Measurements from ENCODE around the gene MAPK8IP3.
A peak's percentile ranks its signal among the peaks of the same experiment; 100 is the strongest.

MAPK8IP3 gene

DNA sequence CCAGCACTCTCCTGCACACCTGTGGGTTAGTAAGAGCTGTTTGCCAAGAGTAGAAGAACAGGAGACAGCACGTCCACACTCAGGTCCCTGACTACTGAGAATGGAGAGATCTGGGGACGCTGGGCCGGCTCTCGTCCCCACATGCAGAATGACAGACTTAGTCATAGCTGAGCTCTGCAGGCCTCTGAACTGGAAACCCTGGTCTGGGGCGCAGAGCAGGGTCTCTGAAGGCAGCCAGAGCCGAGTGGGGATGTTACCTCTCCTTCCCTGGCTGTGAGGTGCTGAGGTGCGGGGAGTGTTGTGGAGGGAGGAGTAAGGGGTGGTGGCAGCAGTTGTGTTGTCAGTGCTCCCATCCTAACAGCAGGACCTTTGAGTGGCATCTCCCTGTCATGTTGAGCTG is 35.1 kb upstream of the MAPK8IP3 start:
- TF ChIP-seq CTCF (conservative IDR thresholded peaks at IDR 0.05; ENCODE audit: low read depth, low read length) = no peak
- no peak overlapping the region for H3K4me3 ChIP-seq (ENCODE audit: low read length)
- DNase-seq (ENCODE audit: low read depth) = no peak

- TF ChIP-seq CTCF (conservative IDR thresholded peaks at IDR 0.05; ENCODE audit: low read depth, low read length) = no peak
- no peak for DNase-seq (ENCODE audit: low read depth)
- H3K4me3 ChIP-seq (ENCODE audit: low read length) = no peak overlapping the region
Measured at GRCh38 chr16:1673424-1674151, 32.4 kb upstream of the MAPK8IP3 start.

DNA sequence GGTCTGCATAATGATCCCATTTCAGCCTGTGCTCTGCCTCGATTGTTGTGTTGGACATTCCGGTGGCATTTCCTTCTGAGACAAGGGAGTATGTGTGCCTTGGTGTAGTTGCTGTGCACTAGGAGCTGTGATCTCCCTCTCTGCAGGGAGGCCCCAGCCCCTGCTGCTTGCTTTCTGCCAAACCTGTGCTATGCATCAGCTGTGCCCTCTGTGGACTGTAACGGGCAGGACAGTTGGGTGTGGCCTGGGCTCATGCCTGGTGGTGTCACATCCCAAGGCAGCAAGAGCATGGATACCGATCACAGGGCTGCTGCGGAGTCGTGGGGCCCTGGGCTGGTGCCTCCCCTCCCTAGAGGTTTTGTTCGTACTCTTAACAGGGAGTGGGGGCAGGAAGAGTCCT is 31.7 kb upstream of the MAPK8IP3 start:
- no peak for TF ChIP-seq CTCF (conservative IDR thresholded peaks at IDR 0.05; ENCODE audit: low read depth, low read length)
- H3K4me3 ChIP-seq (ENCODE audit: low read length) = no peak overlapping the region
- DNase-seq (ENCODE audit: low read depth) = no peak

- TF ChIP-seq CTCF (conservative IDR thresholded peaks at IDR 0.05; ENCODE audit: low read depth, low read length) = no peak
- DNase-seq (ENCODE audit: low read depth) = no peak
- H3K4me3 ChIP-seq (ENCODE audit: low read length) = no peak overlapping the region
Measured at GRCh38 chr16:1674751-1675664, 31.0 kb upstream of the MAPK8IP3 start.

DNA sequence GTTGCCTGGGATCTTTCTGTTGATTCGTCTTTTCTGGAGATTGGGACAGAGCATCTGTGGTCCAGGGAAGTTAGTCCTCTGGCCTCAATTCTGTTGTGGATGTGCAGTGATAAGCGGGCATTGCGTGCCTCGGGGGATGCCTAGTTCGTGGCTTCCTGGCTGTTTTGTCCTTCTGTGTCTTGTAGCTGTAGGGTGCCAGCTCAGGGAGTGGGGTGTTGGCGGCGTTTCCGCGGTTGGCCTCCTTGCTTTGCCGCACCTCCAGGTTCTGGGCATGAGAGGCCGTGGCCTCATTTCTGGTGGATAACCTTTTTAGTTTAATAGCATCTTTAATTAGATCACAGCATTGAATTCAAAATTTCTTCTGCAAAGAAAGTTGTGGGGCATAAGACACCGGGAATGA is 29.3 kb upstream of the MAPK8IP3 start:
- DNase-seq (ENCODE audit: low read depth) = no peak
- H3K4me3 ChIP-seq (ENCODE audit: low read length) = no peak overlapping the region
- no peak for TF ChIP-seq CTCF (conservative IDR thresholded peaks at IDR 0.05; ENCODE audit: low read depth, low read length)

DNA sequence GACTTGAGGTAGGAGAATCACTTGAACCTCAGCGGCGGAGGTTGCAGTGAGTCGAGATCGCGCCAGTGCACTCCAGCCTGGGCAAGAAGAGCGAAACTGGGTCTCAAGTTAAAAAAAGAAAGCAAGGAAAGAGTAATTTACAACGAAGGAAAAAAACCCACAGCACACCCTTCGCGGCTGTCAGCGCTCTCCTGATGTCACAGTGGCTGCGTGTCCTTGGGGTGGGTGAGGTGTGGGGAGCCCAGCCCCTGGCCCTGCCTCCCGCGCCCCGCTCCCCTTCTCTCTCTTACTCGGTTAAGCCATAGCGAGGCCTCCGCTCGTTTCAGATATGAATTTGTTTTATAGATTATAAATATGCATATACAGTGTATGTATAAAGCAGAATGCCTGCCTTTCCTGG is 28.7 kb upstream of the MAPK8IP3 start:
- peak overlapping the region; percentile 41 for H3K4me3 ChIP-seq (ENCODE audit: low read length)
- no peak for DNase-seq (ENCODE audit: low read depth)
- TF ChIP-seq CTCF (conservative IDR thresholded peaks at IDR 0.05; ENCODE audit: low read depth, low read length) = no peak

Data from retinal pigment epithelial cell (primary cell).